NB4 (cell line): ENCODE measurements around the gene INPP5D.

ENCODE experiments used
- MYC ChIP-seq: IDR thresholded peaks from 2 replicates; pipeline ENCODE4 v1.6.1; 2011; ENCODE audit warnings: low read depth, low read length
- POLR2A ChIP-seq: IDR thresholded peaks from 2 replicates; pipeline ENCODE4 v1.6.1; 2011; ENCODE audit warnings: mild to moderate bottlenecking; ENCODE audit not compliant: insufficient read length; ENCODE audit errors: extremely low read depth
- TF ChIP-seq, protein P1 (sequence below): IDR thresholded peaks from one replicate; pipeline ENCODE4 v1.5.1; 2012; ENCODE audit warnings: low read depth, low read length
- TF ChIP-seq, protein P2 (sequence below): IDR thresholded peaks from 2 replicates; pipeline ENCODE4 v1.6.1; 2011; ENCODE audit warnings: low read depth, low read length

DNA sequence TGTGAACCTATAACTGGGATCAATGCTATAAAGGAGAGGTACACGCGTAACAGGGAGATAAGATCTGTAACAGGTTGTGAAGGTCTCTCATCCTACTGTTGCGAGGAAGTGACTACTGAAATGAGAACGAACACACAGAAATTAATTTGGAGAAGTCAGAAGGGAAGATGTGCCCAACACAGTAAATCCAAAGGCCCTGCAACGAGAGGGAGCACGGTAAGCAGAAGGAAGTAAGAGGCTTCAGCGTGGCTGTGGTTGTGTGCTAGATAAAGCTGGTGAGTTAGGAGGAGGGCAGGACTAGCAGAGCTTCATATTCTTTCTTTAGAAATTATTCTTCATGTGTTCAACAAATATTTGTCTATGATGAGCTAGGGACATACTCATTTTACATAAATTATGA is 188.9 kb downstream of the INPP5D start:
- TF ChIP-seq, protein P1, sequence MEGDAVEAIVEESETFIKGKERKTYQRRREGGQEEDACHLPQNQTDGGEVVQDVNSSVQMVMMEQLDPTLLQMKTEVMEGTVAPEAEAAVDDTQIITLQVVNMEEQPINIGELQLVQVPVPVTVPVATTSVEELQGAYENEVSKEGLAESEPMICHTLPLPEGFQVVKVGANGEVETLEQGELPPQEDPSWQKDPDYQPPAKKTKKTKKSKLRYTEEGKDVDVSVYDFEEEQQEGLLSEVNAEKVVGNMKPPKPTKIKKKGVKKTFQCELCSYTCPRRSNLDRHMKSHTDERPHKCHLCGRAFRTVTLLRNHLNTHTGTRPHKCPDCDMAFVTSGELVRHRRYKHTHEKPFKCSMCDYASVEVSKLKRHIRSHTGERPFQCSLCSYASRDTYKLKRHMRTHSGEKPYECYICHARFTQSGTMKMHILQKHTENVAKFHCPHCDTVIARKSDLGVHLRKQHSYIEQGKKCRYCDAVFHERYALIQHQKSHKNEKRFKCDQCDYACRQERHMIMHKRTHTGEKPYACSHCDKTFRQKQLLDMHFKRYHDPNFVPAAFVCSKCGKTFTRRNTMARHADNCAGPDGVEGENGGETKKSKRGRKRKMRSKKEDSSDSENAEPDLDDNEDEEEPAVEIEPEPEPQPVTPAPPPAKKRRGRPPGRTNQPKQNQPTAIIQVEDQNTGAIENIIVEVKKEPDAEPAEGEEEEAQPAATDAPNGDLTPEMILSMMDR: no peak
- TF ChIP-seq POLR2A (no peak), MYC (peak; percentile 78)
- TF ChIP-seq, protein P2, sequence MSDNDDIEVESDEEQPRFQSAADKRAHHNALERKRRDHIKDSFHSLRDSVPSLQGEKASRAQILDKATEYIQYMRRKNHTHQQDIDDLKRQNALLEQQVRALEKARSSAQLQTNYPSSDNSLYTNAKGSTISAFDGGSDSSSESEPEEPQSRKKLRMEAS: peak; percentile 64
